ENCODE data around the gene BDKRB2. TPM values are rescaled to one million over a fixed set of nuclear protein-coding genes. Genes with fewer than 3 reads are reported as not detected.

The BDKRB2 gene
- total RNA-seq, 1 experiment from 2014 or later = 5.4 TPM

GRCh38 chr14:96176811-96177211, 27.8 kb upstream of the BDKRB2 start:
- DNase-seq (ENCODE audit: low spot score) = peak; percentile 26

GRCh38 chr14:96177766-96178375, 26.8 kb upstream of the BDKRB2 start:
- no peak for DNase-seq (ENCODE audit: low spot score)

- no peak for DNase-seq (ENCODE audit: low spot score)
Measured at GRCh38 chr14:96178461-96179321, 25.9 kb upstream of the BDKRB2 start.

GRCh38 chr14:96180043-96180874, 24.4 kb upstream of the BDKRB2 start:
- DNase-seq (ENCODE audit: low spot score) = no peak

GRCh38 chr14:96181186-96182056, 23.2 kb upstream of the BDKRB2 start:
- no peak for DNase-seq (ENCODE audit: low spot score)

GRCh38 chr14:96182546-96182945, 22.1 kb upstream of the BDKRB2 start:
- DNase-seq (ENCODE audit: low spot score) = no peak

- no peak for DNase-seq (ENCODE audit: low spot score)
Measured at GRCh38 chr14:96184737-96185136, 19.9 kb upstream of the BDKRB2 start.

GRCh38 chr14:96187216-96188031, 17.2 kb upstream of the BDKRB2 start:
- DNase-seq (ENCODE audit: low spot score) = no peak

- DNase-seq (ENCODE audit: low spot score) = peak; percentile 20
Measured at GRCh38 chr14:96189281-96189711, 15.3 kb upstream of the BDKRB2 start.

- DNase-seq (ENCODE audit: low spot score) = no peak
Measured at GRCh38 chr14:96191353-96191752, 13.3 kb upstream of the BDKRB2 start.

GRCh38 chr14:96191841-96192462, 12.7 kb upstream of the BDKRB2 start:
- no peak for DNase-seq (ENCODE audit: low spot score)

- no peak for DNase-seq (ENCODE audit: low spot score)
Measured at GRCh38 chr14:96192975-96193805, 11.4 kb upstream of the BDKRB2 start.

GRCh38 chr14:96194262-96194656, 10.4 kb upstream of the BDKRB2 start:
- DNase-seq (ENCODE audit: low spot score) = no peak

- no peak for DNase-seq (ENCODE audit: low spot score)
Measured at GRCh38 chr14:96194657-96195431, 9.8 kb upstream of the BDKRB2 start.

- DNase-seq (ENCODE audit: low spot score) = no peak
Measured at GRCh38 chr14:96195441-96196081, 9.1 kb upstream of the BDKRB2 start.

GRCh38 chr14:96197163-96197852, 7.3 kb upstream of the BDKRB2 start:
- no peak for DNase-seq (ENCODE audit: low spot score)

- DNase-seq (ENCODE audit: low spot score) = no peak
Measured at GRCh38 chr14:96197969-96198368, 6.7 kb upstream of the BDKRB2 start.

Measured in H4 (cell line).